Measurements from ENCODE around the gene CHRNA4. TPM values are rescaled to one million over a fixed set of nuclear protein-coding genes. Genes with fewer than 3 reads are reported as not detected.

Gene CHRNA4
- total and polyA plus RNA-seq, 2 of the 4 experiments (the other 2 are of a cell fraction), result not detected

DNA sequence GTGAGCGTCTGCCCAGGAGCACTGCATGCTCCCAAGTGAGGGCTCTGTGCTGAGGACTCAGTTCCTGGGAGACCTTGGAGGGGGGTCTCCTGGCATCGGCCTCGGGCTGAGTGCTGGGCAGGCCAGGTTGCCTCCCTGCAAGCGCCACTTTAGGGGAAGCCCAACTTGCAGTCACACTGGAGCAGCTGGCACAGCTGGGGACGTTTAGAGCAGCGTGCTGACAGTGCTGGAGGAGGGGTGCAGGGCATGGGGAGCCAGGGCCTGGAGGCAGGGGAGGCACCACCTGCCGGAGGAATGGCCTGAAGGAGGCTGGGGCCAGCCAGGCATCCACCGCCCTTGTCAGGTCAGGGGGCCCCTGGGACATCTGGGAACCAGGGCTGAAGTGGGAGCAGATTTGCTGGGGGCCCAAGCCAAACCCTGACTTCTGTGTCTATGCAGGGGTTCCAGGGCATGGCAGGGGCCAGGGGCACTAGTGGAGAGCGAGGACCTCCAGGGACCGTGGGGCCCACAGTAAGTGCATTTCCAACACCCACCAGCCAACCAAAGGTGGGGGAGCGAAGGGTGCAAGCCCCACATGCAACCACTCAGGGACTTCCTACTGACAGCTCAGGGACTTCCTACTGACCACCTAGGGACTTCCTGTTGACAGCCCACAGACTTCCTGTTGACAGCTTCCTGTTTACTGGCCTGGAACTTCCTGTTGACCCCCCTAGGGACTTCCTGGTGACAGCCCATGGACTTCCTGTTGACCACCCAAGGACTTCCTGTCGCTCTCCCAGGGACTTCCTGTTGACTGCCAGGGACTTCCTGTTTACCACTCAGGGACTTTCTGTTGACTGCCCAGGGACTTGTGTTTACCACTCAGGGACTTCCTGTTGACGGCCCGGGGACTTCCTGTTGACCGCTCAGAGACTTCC lies 34.6 kb downstream of the CHRNA4 start:
- H2BK5ac ChIP-seq (ENCODE audit: low read depth, low read length, poor library complexity, severe bottlenecking), result no peak overlapping the region
- no peak overlapping the region for H2BK15ac ChIP-seq (ENCODE audit: low read depth, low read length)
- in situ Hi-C loops (cut with MboI; ENCODE audit: low sequenced_read_pairs) (no loop called here), dilution Hi-C loops (cut with HindIII; ENCODE audit: low sequenced_read_pairs, unreplicated experiment) (no loop called here), intact Hi-C loops (cut with micrococcal nuclease) (no loop called here)
- H2AK5ac ChIP-seq (ENCODE audit: low read depth, low read length), result no peak overlapping the region
- no peak overlapping the region for H3K23ac ChIP-seq (ENCODE audit: low read depth, low read length)
- CTCF ChIA-PET, result no interaction called here
- no peaks in the 10 kb centered on the region for H4K20me1 ChIP-seq (ENCODE audit: insufficient read depth, low read length)
- no peak overlapping the region for H3K18ac ChIP-seq (ENCODE audit: low read depth, low read length)
- peak overlapping the region; percentile 42 for H2AK9ac ChIP-seq (replicated peaks; ENCODE audit: low read depth, low read length, poor library complexity)
- no peak overlapping the region for H3K14ac ChIP-seq (replicated peaks; ENCODE audit: low read depth, low read length)
- peak overlapping the region; percentile 67 for H2AFZ ChIP-seq (replicated peaks; ENCODE audit: low read length, poor library complexity)
- H3K4ac ChIP-seq (ENCODE audit: low read depth, low read length), result no peak overlapping the region
- no peaks in the 10 kb centered on the region for H3K9me3 ChIP-seq (ENCODE audit: control insufficient read depth, insufficient read depth, low read length)
- H3K9ac ChIP-seq (ENCODE audit: low read depth, low read length), result no peak overlapping the region
- no peak overlapping the region for H3K4me2 ChIP-seq (ENCODE audit: low read depth, low read length)
- H2BK20ac ChIP-seq (ENCODE audit: low read depth, low read length), result no peak overlapping the region
- H3K4me1 ChIP-seq (ENCODE audit: control insufficient read depth, insufficient read depth, low read length), result no peaks in the 10 kb centered on the region
- H3K4me3 ChIP-seq (ENCODE audit: insufficient read depth, low read depth, low read length), result no peak overlapping the region
- no peak overlapping the region for H4K5ac ChIP-seq (ENCODE audit: low read depth, low read length)
- no peak overlapping the region for H2BK120ac ChIP-seq (ENCODE audit: low read depth, low read length)
- H4K91ac ChIP-seq (ENCODE audit: insufficient read depth, low read depth, low read length), result no peak overlapping the region
- no peaks in the 10 kb centered on the region for H3K36me3 ChIP-seq (ENCODE audit: control insufficient read depth, insufficient read depth, low read length)
- DNase-seq (no peak), ATAC-seq (ENCODE audit: low read depth) (no peak)
- WGBS, 2 experiments (ENCODE audit: extremely low coverage in 2 of 2, insufficient read length in 1 of 2), result 74% methylated on average over 6 of the region's 15 CpGs; no CpG with 5 or more reads in 1 of the 2 experiments
- no peak overlapping the region for H4K8ac ChIP-seq (ENCODE audit: low read depth in 2 of 2, low read length in 2 of 2)
- BruUV-seq (replicated peaks), result no TSS peak
- H3K27ac ChIP-seq (ENCODE audit: insufficient read depth, low read length), result no peak overlapping the region
- POLR2A ChIA-PET (ENCODE audit: unreplicated experiment), result no interaction called here
- H3K79me1 ChIP-seq (ENCODE audit: low read depth in 1 of 2, low read length in 2 of 2), result no peaks in the 10 kb centered on the region
- H3K9me1 ChIP-seq (ENCODE audit: insufficient read depth, low read length), result no peaks in the 10 kb centered on the region
- no peak overlapping the region for H3K56ac ChIP-seq (ENCODE audit: extremely low read depth, insufficient read depth, low read length)
- peaks cover 33% of the 10 kb centered on the region for H3K27me3 ChIP-seq (ENCODE audit: control insufficient read depth, insufficient read depth, low read length)
- no peak for TF ChIP-seq CHD1 (IDR thresholded peaks at IDR 0.05; ENCODE audit: low read depth, low read length)
- no peak for TF ChIP-seq MXI1 (IDR thresholded peaks at IDR 0.05; ENCODE audit: borderline replicate concordance, low read depth, low read length)
- TF ChIP-seq SMC3 (IDR thresholded peaks at IDR 0.05; ENCODE audit: low read depth, low read length), result no peak
- TF ChIP-seq CEBPB (IDR thresholded peaks at IDR 0.05; ENCODE audit: low read depth, low read length), result no peak
- TF ChIP-seq POLR2A (IDR thresholded peaks at IDR 0.05; ENCODE audit: low read depth, low read length), result no peak
- no peak for TF ChIP-seq MAFK (IDR thresholded peaks at IDR 0.05; ENCODE audit: low read depth, low read length)
- TF ChIP-seq RCOR1 (IDR thresholded peaks at IDR 0.05; ENCODE audit: insufficient replicate concordance, low read length), result no peak
- TF ChIP-seq, protein P1, sequence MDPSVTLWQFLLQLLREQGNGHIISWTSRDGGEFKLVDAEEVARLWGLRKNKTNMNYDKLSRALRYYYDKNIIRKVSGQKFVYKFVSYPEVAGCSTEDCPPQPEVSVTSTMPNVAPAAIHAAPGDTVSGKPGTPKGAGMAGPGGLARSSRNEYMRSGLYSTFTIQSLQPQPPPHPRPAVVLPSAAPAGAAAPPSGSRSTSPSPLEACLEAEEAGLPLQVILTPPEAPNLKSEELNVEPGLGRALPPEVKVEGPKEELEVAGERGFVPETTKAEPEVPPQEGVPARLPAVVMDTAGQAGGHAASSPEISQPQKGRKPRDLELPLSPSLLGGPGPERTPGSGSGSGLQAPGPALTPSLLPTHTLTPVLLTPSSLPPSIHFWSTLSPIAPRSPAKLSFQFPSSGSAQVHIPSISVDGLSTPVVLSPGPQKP (IDR thresholded peaks at IDR 0.05; ENCODE audit: borderline replicate concordance, low read depth, low read length), result no peak
- TF ChIP-seq NFE2L2 (IDR thresholded peaks at IDR 0.05; ENCODE audit: low read depth, low read length), result no peak
- TF ChIP-seq MAZ (IDR thresholded peaks at IDR 0.05; ENCODE audit: borderline replicate concordance, low read depth, low read length), result no peak
- TF ChIP-seq, protein P2, sequence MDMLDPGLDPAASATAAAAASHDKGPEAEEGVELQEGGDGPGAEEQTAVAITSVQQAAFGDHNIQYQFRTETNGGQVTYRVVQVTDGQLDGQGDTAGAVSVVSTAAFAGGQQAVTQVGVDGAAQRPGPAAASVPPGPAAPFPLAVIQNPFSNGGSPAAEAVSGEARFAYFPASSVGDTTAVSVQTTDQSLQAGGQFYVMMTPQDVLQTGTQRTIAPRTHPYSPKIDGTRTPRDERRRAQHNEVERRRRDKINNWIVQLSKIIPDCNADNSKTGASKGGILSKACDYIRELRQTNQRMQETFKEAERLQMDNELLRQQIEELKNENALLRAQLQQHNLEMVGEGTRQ (IDR thresholded peaks at IDR 0.05; ENCODE audit: low read depth, low read length), result no peak
- no peak for TF ChIP-seq RFX5 (IDR thresholded peaks at IDR 0.05; ENCODE audit: low read depth, low read length)
- TF ChIP-seq, protein P3, sequence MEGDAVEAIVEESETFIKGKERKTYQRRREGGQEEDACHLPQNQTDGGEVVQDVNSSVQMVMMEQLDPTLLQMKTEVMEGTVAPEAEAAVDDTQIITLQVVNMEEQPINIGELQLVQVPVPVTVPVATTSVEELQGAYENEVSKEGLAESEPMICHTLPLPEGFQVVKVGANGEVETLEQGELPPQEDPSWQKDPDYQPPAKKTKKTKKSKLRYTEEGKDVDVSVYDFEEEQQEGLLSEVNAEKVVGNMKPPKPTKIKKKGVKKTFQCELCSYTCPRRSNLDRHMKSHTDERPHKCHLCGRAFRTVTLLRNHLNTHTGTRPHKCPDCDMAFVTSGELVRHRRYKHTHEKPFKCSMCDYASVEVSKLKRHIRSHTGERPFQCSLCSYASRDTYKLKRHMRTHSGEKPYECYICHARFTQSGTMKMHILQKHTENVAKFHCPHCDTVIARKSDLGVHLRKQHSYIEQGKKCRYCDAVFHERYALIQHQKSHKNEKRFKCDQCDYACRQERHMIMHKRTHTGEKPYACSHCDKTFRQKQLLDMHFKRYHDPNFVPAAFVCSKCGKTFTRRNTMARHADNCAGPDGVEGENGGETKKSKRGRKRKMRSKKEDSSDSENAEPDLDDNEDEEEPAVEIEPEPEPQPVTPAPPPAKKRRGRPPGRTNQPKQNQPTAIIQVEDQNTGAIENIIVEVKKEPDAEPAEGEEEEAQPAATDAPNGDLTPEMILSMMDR (conservative IDR thresholded peaks at IDR 0.05; ENCODE audit: low read depth, low read length), result no peak
- no peak for TF ChIP-seq BHLHE40 (IDR thresholded peaks at IDR 0.05; ENCODE audit: low read depth, low read length)
- TF ChIP-seq FOS (IDR thresholded peaks at IDR 0.05; ENCODE audit: low read depth, low read length), result no peak
